ENCODE results near the gene TM6SF1. TPM values are rescaled to one million over a fixed set of nuclear protein-coding genes. Genes with fewer than 3 reads are reported as not detected.
A peak's percentile ranks its signal among the peaks of the same experiment; 100 is the strongest.

The TM6SF1 gene
- total RNA-seq, 4 donors from 2014 or later = 0.45 to 4.3 (median 2.5) TPM

DNA sequence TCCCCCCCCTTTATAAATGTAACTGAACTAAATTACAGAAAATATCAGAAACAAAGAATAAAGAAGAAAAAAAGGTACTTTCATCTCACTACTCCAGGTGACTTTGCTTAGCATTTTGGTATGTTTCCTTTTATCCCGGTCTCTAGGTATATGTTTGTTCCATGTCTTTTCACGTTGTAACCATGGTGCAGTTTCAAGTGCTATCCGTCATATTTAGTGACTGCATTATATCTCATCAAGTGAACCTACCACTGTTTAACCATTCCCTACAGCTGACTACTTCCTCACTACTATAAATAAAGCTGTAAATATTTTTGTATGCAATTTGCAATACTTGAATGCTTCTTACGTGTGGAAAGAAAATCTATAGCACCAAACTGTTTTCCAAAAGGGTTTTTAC, 42.6 kb upstream of the TM6SF1 start:
- H3K4me1 ChIP-seq = peaks cover 8 to 68% (median 33%) of the 10 kb centered on the region in 3 donors
- no peaks in the 10 kb centered on the region for H3K27me3 ChIP-seq
- H3K27ac ChIP-seq = peak overlapping the region in 2 of 4 donors; percentile 86 to 95
- H3K9me3 ChIP-seq = no peaks in the 10 kb centered on the region
- no peak for TF ChIP-seq CTCF (IDR thresholded peaks at IDR 0.05)
- no peak for TF ChIP-seq POLR2A (IDR thresholded peaks at IDR 0.05)
- intact Hi-C loops (cut with DNase I) = no loop called here
- WGBS, 2 donors = 11 to 21% methylated on average over 4 of the region's 4 CpGs
- H3K4me3 ChIP-seq = peak overlapping the region in 3 of 4 donors; percentile 74 to 90 (median 85)
- DNase-seq = no peak
- H3K36me3 ChIP-seq = peaks cover 0 to 5% (median 0%) of the 10 kb centered on the region in 3 donors

DNA sequence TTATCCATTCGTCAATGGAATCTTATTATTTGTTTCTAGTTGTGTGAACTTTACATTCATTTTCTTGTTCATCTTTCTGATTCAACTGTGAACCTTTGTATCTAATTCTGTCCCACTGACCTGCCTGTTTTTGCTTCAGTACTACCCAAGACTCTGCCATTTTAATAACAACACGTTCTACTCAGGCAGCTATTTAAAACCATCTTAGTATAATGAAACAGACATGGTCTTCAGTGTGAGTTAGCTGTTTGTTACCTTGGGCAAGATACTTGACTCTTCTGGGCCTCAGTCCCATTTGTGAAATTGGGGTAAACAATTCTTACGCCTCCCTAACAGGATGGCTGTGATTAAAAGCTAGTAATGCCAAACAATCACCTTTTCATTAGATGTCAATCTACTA, 42.0 kb upstream of the TM6SF1 start:
- Histone ChIP-seq H3K27me3 (no peaks in the 10 kb centered on the region), H3K36me3 (peaks cover 0 to 5% (median 0%) of the 10 kb centered on the region in 3 donors), H3K27ac (peak overlapping the region in 2 of 4 donors; percentile 86 to 95), H3K4me1 (peaks cover 8 to 67% (median 33%) of the 10 kb centered on the region in 3 donors), H3K4me3 (peak overlapping the region; percentile 74 to 96 (median 88)), H3K9me3 (no peaks in the 10 kb centered on the region)
- TF ChIP-seq POLR2A (IDR thresholded peaks at IDR 0.05) (no peak), CTCF (IDR thresholded peaks at IDR 0.05) (no peak)
- DNase-seq = no peak
- intact Hi-C loops (cut with DNase I) = no loop called here
- 19 to 20% methylated on average over 3 of the region's 3 CpGs for WGBS, 2 donors

DNA sequence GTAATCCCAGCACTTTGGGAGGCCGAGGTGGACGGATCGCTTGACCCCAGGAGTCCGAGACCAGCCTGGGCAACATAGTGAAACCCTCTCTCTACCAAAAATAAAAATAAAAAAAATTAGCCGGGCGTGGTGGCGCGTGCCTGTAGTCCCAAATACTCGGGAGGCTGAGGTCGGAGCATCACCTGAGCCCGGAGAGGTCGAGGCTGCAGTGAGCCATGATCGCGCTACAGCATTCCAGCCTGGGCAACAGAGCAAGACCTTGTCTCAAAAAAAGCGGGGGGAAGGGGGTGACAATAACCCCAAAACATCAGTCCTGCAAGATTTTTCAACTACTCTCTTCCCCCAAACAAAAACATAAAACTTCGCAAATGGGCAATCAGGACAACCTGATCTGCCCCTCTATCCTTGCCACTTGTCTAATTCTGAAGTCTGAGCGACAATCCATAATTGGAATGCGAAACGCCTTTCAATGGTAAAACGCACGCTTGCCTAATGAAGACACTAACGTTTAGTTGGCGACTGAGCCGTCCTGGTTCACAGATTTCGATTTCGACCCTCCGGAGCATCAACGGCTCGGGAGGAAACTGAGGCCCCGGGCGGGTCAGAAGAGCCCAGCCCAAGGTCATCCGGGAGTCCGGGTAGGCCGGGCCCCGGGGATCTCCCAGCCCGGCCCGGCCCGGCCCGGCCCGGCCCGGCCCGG, 41.3 kb upstream of the TM6SF1 start:
- Histone ChIP-seq H3K4me3 (peak overlapping the region; percentile 74 to 96 (median 88)), H3K4me1 (peaks cover 8 to 59% (median 33%) of the 10 kb centered on the region in 3 donors), H3K27ac (peak overlapping the region; percentile 86 to 95 (median 94)), H3K9me3 (no peaks in the 10 kb centered on the region), H3K27me3 (no peaks in the 10 kb centered on the region), H3K36me3 (peaks cover 0 to 3% (median 0%) of the 10 kb centered on the region in 3 donors)
- TF ChIP-seq POLR2A (IDR thresholded peaks at IDR 0.05) (no peak), CTCF (IDR thresholded peaks at IDR 0.05) (no peak)
- no peak for DNase-seq
- 3 to 9% methylated on average over 22 to 24 of the region's 42 CpGs for WGBS, 2 donors
- intact Hi-C loops (cut with DNase I) = no loop called here

DNA sequence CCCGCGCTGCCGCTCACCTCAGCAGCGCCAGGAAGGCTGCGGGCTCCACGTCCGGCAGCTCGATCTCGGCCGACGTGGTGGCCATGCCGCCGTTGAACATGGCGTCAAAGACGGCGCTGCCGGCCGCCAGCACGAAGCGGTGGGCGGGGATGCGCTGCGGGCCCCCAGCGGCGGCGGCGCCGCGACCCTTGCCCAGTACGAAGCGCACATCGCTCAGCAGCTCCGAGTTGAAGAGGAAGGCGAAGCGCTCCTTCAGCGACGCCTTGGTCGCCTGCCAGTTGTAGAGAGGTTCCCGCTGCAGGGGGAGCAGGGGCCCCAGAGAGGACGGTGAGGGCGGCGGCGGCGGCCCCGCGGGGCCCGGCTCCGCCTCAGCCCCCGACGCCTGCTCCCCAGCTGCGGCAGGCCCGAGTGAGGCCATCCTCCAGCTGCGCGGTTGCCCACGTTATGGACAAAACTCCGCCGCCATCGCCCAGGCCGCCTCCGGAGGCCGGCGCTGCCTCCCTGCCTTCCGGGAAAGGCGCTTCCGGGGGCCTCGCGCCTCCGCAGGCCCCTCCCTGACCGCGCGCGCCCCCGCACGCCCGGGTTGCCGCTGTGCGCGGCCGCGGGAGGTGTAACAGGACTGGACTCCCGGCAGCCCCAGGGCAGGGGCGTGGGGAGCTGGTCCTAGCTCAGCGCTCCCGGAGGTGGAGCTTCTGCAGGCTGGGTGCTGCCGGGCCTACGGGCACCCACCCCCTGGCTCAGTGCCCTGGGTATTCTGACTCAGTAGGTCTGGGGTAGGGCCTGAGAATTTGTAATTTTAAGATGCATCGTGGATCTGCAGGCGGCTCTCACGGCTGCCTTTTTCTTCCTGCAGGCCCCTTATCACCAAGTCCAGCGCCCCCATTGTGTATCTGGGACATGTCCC, 40.5 kb upstream of the TM6SF1 start, which contains the start of gene BTBD1:
Gene BTBD1 (minus strand): TSS at position 519 of the 904 bp plus-strand sequence. CDS start 101 bp downstream, at position 418.
- H3K4me1 ChIP-seq = peaks cover 8 to 51% (median 30%) of the 10 kb centered on the region in 3 donors

More for the DNA sequence above, 40.5 kb upstream of the TM6SF1 start, which contains the start of gene BTBD1:
- Histone ChIP-seq H3K36me3 (no peaks in the 10 kb centered on the region), H3K9me3 (no peaks in the 10 kb centered on the region), H3K4me3 (peak within 1 kb of the TSS; percentile 74 to 96 (median 88)), H3K27ac (peak within 1 kb of the TSS; percentile 86 to 95 (median 94)), H3K27me3 (no peaks in the 10 kb centered on the region)
- DNase-seq = peak; percentile 55
- TF ChIP-seq POLR2A (IDR thresholded peaks at IDR 0.05) = peak in 3 of 4 donors; percentile 57 to 95 (median 92)
- peak in 2 of 6 experiments; percentile 11 to 13 for TF ChIP-seq CTCF (IDR thresholded peaks at IDR 0.05)
- WGBS, 2 donors = 0% methylated on average over 2 of the region's 90 CpGs; no CpG with 5 or more reads in 1 of the 2 donors
- intact Hi-C loops (cut with DNase I) = no loop called here

Measured in esophagus squamous epithelium (tissue), 5 donors.